ENCODE measurements around the gene PRIMA1. TPM values are rescaled to one million over a fixed set of nuclear protein-coding genes. Genes with fewer than 3 reads are reported as not detected.

PRIMA1 gene
- total RNA-seq, 1 experiment from 2014 or later: 2.3 TPM

DNA sequence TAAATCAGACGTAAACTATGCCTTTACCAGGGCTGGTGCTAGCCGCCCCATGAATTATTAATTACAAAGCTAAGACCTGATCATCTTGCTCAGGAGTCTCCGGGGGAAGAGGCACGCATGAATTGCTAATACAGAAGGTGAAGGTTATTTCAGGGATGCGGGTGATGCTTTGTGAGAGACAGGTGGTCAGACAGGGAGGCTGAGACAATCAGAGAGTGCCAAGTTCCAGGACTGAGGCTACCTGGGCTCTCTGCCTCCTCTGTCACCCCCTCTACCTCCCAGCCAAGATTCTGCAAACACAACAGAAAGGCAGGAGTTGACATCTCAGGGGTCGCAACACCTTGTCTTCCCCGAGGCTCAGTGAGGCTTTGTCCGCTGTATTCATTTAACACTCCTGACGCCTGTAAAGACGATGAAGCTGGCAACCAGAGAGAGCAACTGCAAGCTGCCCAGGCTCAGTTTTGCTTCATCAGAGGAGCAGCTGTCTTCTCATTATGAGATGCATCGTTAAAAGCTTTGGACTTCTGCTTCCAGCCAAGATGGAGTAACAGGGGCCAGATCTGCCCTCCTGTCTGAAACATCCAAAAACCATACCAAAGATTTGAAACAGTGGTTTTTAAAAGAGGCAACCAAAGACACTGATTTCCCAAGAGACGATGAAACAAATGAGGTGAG is 46.6 kb downstream of the PRIMA1 start:
- no peak overlapping the region for H3K27ac ChIP-seq (ENCODE audit: insufficient read length, low read depth, low read length)
- TF ChIP-seq, protein P1, sequence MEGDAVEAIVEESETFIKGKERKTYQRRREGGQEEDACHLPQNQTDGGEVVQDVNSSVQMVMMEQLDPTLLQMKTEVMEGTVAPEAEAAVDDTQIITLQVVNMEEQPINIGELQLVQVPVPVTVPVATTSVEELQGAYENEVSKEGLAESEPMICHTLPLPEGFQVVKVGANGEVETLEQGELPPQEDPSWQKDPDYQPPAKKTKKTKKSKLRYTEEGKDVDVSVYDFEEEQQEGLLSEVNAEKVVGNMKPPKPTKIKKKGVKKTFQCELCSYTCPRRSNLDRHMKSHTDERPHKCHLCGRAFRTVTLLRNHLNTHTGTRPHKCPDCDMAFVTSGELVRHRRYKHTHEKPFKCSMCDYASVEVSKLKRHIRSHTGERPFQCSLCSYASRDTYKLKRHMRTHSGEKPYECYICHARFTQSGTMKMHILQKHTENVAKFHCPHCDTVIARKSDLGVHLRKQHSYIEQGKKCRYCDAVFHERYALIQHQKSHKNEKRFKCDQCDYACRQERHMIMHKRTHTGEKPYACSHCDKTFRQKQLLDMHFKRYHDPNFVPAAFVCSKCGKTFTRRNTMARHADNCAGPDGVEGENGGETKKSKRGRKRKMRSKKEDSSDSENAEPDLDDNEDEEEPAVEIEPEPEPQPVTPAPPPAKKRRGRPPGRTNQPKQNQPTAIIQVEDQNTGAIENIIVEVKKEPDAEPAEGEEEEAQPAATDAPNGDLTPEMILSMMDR (conservative IDR thresholded peaks at IDR 0.05): no peak
- H3K27ac Mint-ChIP-seq: peak overlapping the region in 1 of 3 experiments; percentile 57; a peak in 1 of 7 replicates
- H3K23me2 ChIP-seq (ENCODE audit: insufficient read length, low read depth, low read length, poor library complexity, severe bottlenecking): no peaks in the 10 kb centered on the region
- no peak overlapping the region for H2BK12ac ChIP-seq (ENCODE audit: insufficient read length, low read depth, low read length)
- H3K27me3 Mint-ChIP-seq (ENCODE audit: low read depth): peaks cover 3% of the 10 kb centered on the region
- H2BK120ac ChIP-seq (ENCODE audit: low read depth, low read length, poor library complexity, severe bottlenecking): no peak overlapping the region
- no peak overlapping the region for H2BK5ac ChIP-seq (ENCODE audit: insufficient read length, low read length)
- H3K9me3 Mint-ChIP-seq: no peaks in the 10 kb centered on the region
- no peaks in the 10 kb centered on the region for H3K27me3 ChIP-seq (ENCODE audit: insufficient read depth, low read length)
- no peak overlapping the region for H4K5ac ChIP-seq (ENCODE audit: insufficient read length, low read depth, low read length)
- no peak overlapping the region for H4K8ac ChIP-seq (replicated peaks; ENCODE audit: insufficient read length, low read depth, low read length)
- H3K4me1 ChIP-seq (ENCODE audit: insufficient read depth, low read length): no peaks in the 10 kb centered on the region
- no peak for DNase-seq
- no peak overlapping the region for H2BK20ac ChIP-seq (ENCODE audit: low read depth, low read length, poor library complexity, severe bottlenecking)
- H2AFZ ChIP-seq (ENCODE audit: low read length): no peak overlapping the region
- no peak overlapping the region for H3K18ac ChIP-seq (ENCODE audit: insufficient read length, low read depth, low read length)
- no peak overlapping the region; a peak in 1 of 5 replicates for H3K4me3 Mint-ChIP-seq
- no peaks in the 10 kb centered on the region for H3K79me2 ChIP-seq (ENCODE audit: insufficient read depth, low read length)
- H3T11ph ChIP-seq (ENCODE audit: low read length): no peak overlapping the region
- no peaks in the 10 kb centered on the region for H3K9me3 ChIP-seq (ENCODE audit: control insufficient read depth, low read depth, low read length)
- H3K14ac ChIP-seq (ENCODE audit: insufficient read depth, low read length): no peak overlapping the region
- no peak overlapping the region for H2BK15ac ChIP-seq (ENCODE audit: low read depth, low read length)
- WGBS (ENCODE audit: extremely low coverage, insufficient read length, low lambda C conversion rate): no CpG with 5 or more reads among the region's 12 CpGs
- H3K4me2 ChIP-seq (ENCODE audit: insufficient read depth, insufficient read length, low read length): no peak overlapping the region
- no peak overlapping the region for H3K9ac ChIP-seq (ENCODE audit: extremely low read depth, insufficient read length, low read length)
- no peaks in the 10 kb centered on the region for H3K79me1 ChIP-seq (ENCODE audit: insufficient read depth, low read depth, low read length, poor library complexity, severe bottlenecking)
- H3K56ac ChIP-seq (ENCODE audit: insufficient read length, low read depth, low read length): no peak overlapping the region
- no peak overlapping the region for H3K23ac ChIP-seq (ENCODE audit: insufficient read length, low read depth, low read length)
- no peak overlapping the region for H3K4ac ChIP-seq (ENCODE audit: low read depth, low read length)
- peaks cover 13 to 16% of the 10 kb centered on the region in 2 experiments for H3K4me1 Mint-ChIP-seq
- H4K91ac ChIP-seq (ENCODE audit: insufficient read length, low read depth, low read length): no peak overlapping the region
- no peaks in the 10 kb centered on the region; a peak in 1 of 7 replicates for H3K36me3 Mint-ChIP-seq (ENCODE audit: insufficient read depth in 1 of 3, low read depth in 3 of 3)
- H4K20me1 ChIP-seq (ENCODE audit: control insufficient read depth, insufficient read depth, insufficient read length): no peaks in the 10 kb centered on the region
- no peak overlapping the region for H2AK5ac ChIP-seq (ENCODE audit: insufficient read length, low read length)

All from H9 (cell line).